NCI-H1436 (cell line): Measurements from ENCODE around the gene KRTAP10-3.
"Not testable (repeated sequence)": the region's sequence is repeated elsewhere in the genome, so short reads cannot be mapped to it uniquely, and the experiment has no call there.

Experiments
- DNase-seq: peaks from one replicate; lab custom pipeline; 2025; lab: John Stamatoyannopoulos, UW

The KRTAP10-3 gene

GRCh38 chr21:44558695-44559094 lies at the start of gene KRTAP10-3:
Gene KRTAP10-3 (minus strand): TSS chr21:44558795. CDS start chr21:44558715, 80 bp downstream.
- no peak for DNase-seq

GRCh38 chr21:44606495-44606894 lies 47.9 kb upstream of the KRTAP10-3 start:
- no peak for DNase-seq

- DNase-seq: no peak
Observed at GRCh38 chr21:44603911-44604310, 45.3 kb upstream of the KRTAP10-3 start.

- no peak for DNase-seq
Observed at GRCh38 chr21:44603109-44603875, 44.7 kb upstream of the KRTAP10-3 start.

GRCh38 chr21:44602463-44602850 lies 43.9 kb upstream of the KRTAP10-3 start:
- no peak for DNase-seq

GRCh38 chr21:44601596-44602462 lies 43.2 kb upstream of the KRTAP10-3 start:
- no peak for DNase-seq

- not testable (repeated sequence) for DNase-seq
Observed at GRCh38 chr21:44601091-44601490, 42.5 kb upstream of the KRTAP10-3 start.

- not testable (repeated sequence) for DNase-seq
Observed at GRCh38 chr21:44600118-44600978, 41.8 kb upstream of the KRTAP10-3 start, which contains the start of gene KRTAP10-7. Gene KRTAP10-7 (plus strand): TSS chr21:44600597. CDS start chr21:44600622, 25 bp downstream.

- DNase-seq: no peak
Observed at GRCh38 chr21:44599264-44600029, 40.9 kb upstream of the KRTAP10-3 start.

GRCh38 chr21:44598061-44598460 lies 39.5 kb upstream of the KRTAP10-3 start:
- DNase-seq: no peak

- no peak for DNase-seq
Observed at GRCh38 chr21:44596068-44596725, 37.6 kb upstream of the KRTAP10-3 start.

GRCh38 chr21:44595524-44595923 lies 36.9 kb upstream of the KRTAP10-3 start:
- DNase-seq: no peak

- no peak for DNase-seq
Observed at GRCh38 chr21:44594406-44594916, 35.9 kb upstream of the KRTAP10-3 start.

GRCh38 chr21:44593598-44594405 lies 35.2 kb upstream of the KRTAP10-3 start:
- no peak for DNase-seq

- no peak for DNase-seq
Observed at GRCh38 chr21:44592446-44593311, 34.1 kb upstream of the KRTAP10-3 start, which contains the start of gene KRTAP10-6. Gene KRTAP10-6 (minus strand): TSS chr21:44592505. CDS start chr21:44592484, 21 bp downstream.

- DNase-seq: not testable (repeated sequence)
Observed at GRCh38 chr21:44591801-44592130, 33.2 kb upstream of the KRTAP10-3 start.

- DNase-seq: not testable (repeated sequence)
Observed at GRCh38 chr21:44590897-44591800, 32.6 kb upstream of the KRTAP10-3 start.
